ENCODE data around the gene CCDC157.

Gene CCDC157

GRCh38 chr22:30365891-30366290 is 9.1 kb downstream of the CCDC157 start:
- no peaks in the 10 kb centered on the region for H3K79me2 ChIP-seq (ENCODE audit: control insufficient read depth, low read length)

GRCh38 chr22:30368420-30368819 is 11.6 kb downstream of the CCDC157 start:
- Histone ChIP-seq H3K36me3 (ENCODE audit: control insufficient read depth, low read length) (no peaks in the 10 kb centered on the region), H3F3A (ENCODE audit: control insufficient read depth, insufficient read depth) (no peaks in the 10 kb centered on the region), H3K9me2 (replicated peaks; ENCODE audit: control insufficient read depth, low read length) (no peaks in the 10 kb centered on the region), H3K9me3 (ENCODE audit: control insufficient read depth, insufficient read depth, low read length) (no peaks in the 10 kb centered on the region), H3K4me1 (ENCODE audit: control insufficient read depth, low read length) (no peaks in the 10 kb centered on the region), H3K79me2 (ENCODE audit: control insufficient read depth, low read length) (no peaks in the 10 kb centered on the region), H3K4me2 (ENCODE audit: low read length) (no peak overlapping the region), H4K20me1 (ENCODE audit: control insufficient read depth, insufficient read depth, low read depth, low read length) (no peaks in the 10 kb centered on the region), H3K27ac (ENCODE audit: low read depth, low read length) (no peak overlapping the region), H3K4me3 (ENCODE audit: low read length) (no peak overlapping the region), H3K27me3 (ENCODE audit: control insufficient read depth, low read length) (no peaks in the 10 kb centered on the region)
- no peak for TF ChIP-seq EZH2phosphoT487 (IDR thresholded peaks at IDR 0.05; ENCODE audit: borderline replicate concordance, low read length)
- TF ChIP-seq, protein P1, sequence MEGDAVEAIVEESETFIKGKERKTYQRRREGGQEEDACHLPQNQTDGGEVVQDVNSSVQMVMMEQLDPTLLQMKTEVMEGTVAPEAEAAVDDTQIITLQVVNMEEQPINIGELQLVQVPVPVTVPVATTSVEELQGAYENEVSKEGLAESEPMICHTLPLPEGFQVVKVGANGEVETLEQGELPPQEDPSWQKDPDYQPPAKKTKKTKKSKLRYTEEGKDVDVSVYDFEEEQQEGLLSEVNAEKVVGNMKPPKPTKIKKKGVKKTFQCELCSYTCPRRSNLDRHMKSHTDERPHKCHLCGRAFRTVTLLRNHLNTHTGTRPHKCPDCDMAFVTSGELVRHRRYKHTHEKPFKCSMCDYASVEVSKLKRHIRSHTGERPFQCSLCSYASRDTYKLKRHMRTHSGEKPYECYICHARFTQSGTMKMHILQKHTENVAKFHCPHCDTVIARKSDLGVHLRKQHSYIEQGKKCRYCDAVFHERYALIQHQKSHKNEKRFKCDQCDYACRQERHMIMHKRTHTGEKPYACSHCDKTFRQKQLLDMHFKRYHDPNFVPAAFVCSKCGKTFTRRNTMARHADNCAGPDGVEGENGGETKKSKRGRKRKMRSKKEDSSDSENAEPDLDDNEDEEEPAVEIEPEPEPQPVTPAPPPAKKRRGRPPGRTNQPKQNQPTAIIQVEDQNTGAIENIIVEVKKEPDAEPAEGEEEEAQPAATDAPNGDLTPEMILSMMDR (IDR thresholded peaks at IDR 0.05; ENCODE audit: low read depth, low read length, poor library complexity, severe bottlenecking) = no peak

More at GRCh38 chr22:30365891-30366290, 9.1 kb downstream of the CCDC157 start:
- Histone ChIP-seq H3K4me2 (ENCODE audit: low read length) (no peak overlapping the region), H3K9me3 (ENCODE audit: control insufficient read depth, insufficient read depth, low read length) (no peaks in the 10 kb centered on the region), H3K4me1 (ENCODE audit: control insufficient read depth, low read length) (no peaks in the 10 kb centered on the region), H3K27ac (ENCODE audit: low read depth, low read length) (no peak overlapping the region), H3K9me2 (replicated peaks; ENCODE audit: control insufficient read depth, low read length) (no peaks in the 10 kb centered on the region), H4K20me1 (ENCODE audit: control insufficient read depth, insufficient read depth, low read depth, low read length) (no peaks in the 10 kb centered on the region), H3F3A (ENCODE audit: control insufficient read depth, insufficient read depth) (no peaks in the 10 kb centered on the region), H3K36me3 (ENCODE audit: control insufficient read depth, low read length) (no peaks in the 10 kb centered on the region), H3K27me3 (ENCODE audit: control insufficient read depth, low read length) (no peaks in the 10 kb centered on the region), H3K4me3 (ENCODE audit: low read length) (no peak overlapping the region)
- TF ChIP-seq EZH2phosphoT487 (IDR thresholded peaks at IDR 0.05; ENCODE audit: borderline replicate concordance, low read length) = no peak
- TF ChIP-seq, protein P1 (IDR thresholded peaks at IDR 0.05; ENCODE audit: low read depth, low read length, poor library complexity, severe bottlenecking) = no peak

GRCh38 chr22:30370641-30371230 is 13.9 kb downstream of the CCDC157 start:
- Histone ChIP-seq H3K9me3 (ENCODE audit: control insufficient read depth, insufficient read depth, low read length) (no peaks in the 10 kb centered on the region), H3K4me3 (ENCODE audit: low read length) (no peak overlapping the region), H3K4me1 (ENCODE audit: control insufficient read depth, low read length) (no peaks in the 10 kb centered on the region), H3K36me3 (ENCODE audit: control insufficient read depth, low read length) (no peaks in the 10 kb centered on the region), H3K27me3 (ENCODE audit: control insufficient read depth, low read length) (no peaks in the 10 kb centered on the region), H3K27ac (ENCODE audit: low read depth, low read length) (no peak overlapping the region), H3K4me2 (ENCODE audit: low read length) (no peak overlapping the region), H3K9me2 (replicated peaks; ENCODE audit: control insufficient read depth, low read length) (no peaks in the 10 kb centered on the region), H3K79me2 (ENCODE audit: control insufficient read depth, low read length) (no peaks in the 10 kb centered on the region), H3F3A (ENCODE audit: control insufficient read depth, insufficient read depth) (no peaks in the 10 kb centered on the region), H4K20me1 (ENCODE audit: control insufficient read depth, insufficient read depth, low read depth, low read length) (no peaks in the 10 kb centered on the region)
- TF ChIP-seq EZH2phosphoT487 (IDR thresholded peaks at IDR 0.05; ENCODE audit: borderline replicate concordance, low read length) = no peak
- TF ChIP-seq, protein P1 (IDR thresholded peaks at IDR 0.05; ENCODE audit: low read depth, low read length, poor library complexity, severe bottlenecking) = no peak

All from DOHH2 (cell line).